Measurements from ENCODE around the gene GMEB1.
"Not testable (repeated sequence)": the region's sequence is repeated elsewhere in the genome, so short reads cannot be mapped to it uniquely, and the experiment has no call there.

Gene GMEB1

DNA sequence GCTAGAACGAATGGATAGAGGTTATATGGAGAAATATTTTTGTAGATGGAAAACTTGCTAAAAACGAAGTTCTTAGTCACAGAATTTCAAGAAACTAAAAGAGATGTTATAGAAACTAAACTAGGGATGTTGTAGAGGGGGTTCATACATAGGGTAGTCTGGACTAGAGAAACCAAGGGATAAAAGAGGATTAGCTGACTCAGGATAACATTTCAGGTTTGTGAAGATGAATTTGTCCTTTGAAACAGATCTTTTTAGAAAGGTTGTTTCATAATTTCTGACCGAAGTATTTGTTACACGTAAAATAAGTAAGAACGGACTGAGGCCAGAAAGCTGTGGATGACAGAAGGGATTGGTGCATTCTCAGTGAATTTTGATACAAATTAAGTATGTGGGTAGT is 81.7 kb downstream of the GMEB1 start:
- no peak for DNase-seq (ENCODE audit: extremely low read depth in 1 of 2, low read depth in 1 of 2)

DNA sequence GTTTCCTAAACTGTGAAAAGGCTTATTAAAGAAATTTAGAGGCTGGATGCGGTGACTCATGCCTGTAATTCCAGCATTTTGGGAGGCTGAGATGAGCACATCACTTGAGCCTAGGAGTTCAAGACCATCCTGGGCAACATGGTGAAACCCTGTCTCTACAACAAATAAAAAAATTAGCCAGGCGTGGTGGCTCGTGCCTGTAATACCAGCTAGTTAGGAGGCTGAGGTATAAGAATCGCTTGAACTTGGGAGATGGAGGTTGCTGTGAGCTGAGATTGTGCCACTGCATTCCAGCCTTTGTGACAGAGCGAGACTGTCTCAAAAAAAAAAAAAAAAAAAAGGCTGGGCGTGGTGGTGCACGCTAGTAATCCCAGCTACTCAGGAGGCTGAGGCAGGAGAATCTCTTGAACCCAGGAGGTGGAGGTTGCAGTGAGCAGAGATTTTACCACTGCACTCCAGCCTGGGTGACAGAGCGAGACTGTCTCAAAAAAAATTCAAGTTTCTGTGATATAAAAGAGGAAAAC is 82.2 kb downstream of the GMEB1 start:
- not testable (repeated sequence) for DNase-seq (ENCODE audit: extremely low read depth in 1 of 2, low read depth in 1 of 2)

- DNase-seq (ENCODE audit: extremely low read depth in 1 of 2, low read depth in 1 of 2): no peak
Measured at GRCh38 chr1:28751315-28752060, 82.9 kb downstream of the GMEB1 start.

DNA sequence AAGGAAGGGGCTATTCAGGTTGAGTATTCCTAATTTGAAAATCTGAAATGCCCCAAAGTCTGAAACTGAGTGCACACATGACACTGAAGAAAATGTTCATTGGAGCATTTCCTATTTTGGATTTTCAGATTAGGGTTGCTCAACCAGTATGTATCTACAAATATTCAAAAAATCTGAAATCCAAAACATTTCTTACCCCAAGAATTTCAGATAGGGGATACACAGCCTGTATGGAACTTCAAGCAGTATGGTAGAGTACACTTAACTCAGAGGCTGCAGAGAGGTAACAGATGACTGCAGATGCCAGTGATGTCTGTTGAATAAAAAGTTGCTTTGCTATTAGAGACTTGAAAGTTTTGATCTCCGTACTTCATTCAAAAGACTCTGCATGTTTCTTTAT is 87.1 kb downstream of the GMEB1 start:
- no peak for DNase-seq (ENCODE audit: extremely low read depth in 1 of 2, low read depth in 1 of 2)

GRCh38 chr1:28756846-28757245 is 88.3 kb downstream of the GMEB1 start:
- DNase-seq (ENCODE audit: extremely low read depth in 1 of 2, low read depth in 1 of 2): no peak

GRCh38 chr1:28758420-28758819 is 89.8 kb downstream of the GMEB1 start:
- DNase-seq (ENCODE audit: extremely low read depth in 1 of 2, low read depth in 1 of 2): no peak

- DNase-seq (ENCODE audit: extremely low read depth in 1 of 2, low read depth in 1 of 2): no peak
Measured at GRCh38 chr1:28759257-28759656, 90.7 kb downstream of the GMEB1 start.

DNA sequence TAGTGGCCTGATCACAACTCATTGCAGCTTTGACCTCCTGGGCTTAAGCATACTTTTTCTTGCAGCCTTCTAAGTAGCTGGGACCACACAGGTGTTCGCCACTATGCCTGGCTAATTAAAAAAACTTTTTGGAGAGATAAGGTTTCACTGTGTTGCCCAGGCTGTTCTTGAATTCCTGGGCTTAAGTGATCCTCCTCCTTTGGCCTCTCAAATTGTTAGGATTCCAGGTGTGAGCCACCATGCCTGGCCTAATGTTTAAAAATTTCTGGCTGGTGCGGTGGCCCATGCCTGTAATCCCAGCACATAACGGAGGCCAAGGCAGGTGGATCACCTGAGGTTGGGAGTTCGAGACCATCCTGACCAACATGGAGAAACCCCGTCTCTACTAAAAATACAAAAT is 92.6 kb downstream of the GMEB1 start:
- no peak for DNase-seq (ENCODE audit: extremely low read depth in 1 of 2, low read depth in 1 of 2)

GRCh38 chr1:28766532-28767183 is 98.1 kb downstream of the GMEB1 start:
- DNase-seq (ENCODE audit: extremely low read depth in 1 of 2, low read depth in 1 of 2): no peak
